ENCODE measurements around the gene DAB1. TPM values are rescaled to one million over a fixed set of nuclear protein-coding genes. Genes with fewer than 3 reads are reported as not detected.
"Not testable (repeated sequence)": the region's sequence is repeated elsewhere in the genome, so short reads cannot be mapped to it uniquely, and the experiment has no call there.

The DAB1 gene
- total and polyA plus RNA-seq, 7 experiments from 2014 or later: 0.27 to 1.9 (median 0.43) TPM; not detected in 1

DNA sequence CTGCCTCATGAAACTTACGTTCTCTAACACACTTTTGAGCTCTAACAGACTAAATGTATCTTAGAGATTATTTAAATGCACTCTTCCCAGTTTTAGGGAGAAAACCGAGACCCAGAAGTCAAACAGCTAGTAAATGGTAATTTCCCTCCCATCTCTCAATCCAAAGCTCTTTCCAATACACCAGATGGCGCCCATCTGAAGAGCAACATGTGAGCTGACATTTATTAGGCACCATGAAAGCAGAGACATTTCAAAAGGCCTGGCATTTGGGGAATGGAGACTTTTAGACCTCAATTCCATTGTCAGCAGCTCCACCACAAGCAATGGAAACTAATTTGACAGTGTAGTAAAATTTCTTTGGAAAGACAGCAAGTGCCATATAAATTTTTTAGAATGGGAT lies 191.4 kb downstream of the DAB1 start:
- Histone ChIP-seq H3K9me3 (ENCODE audit: control insufficient read depth in 2 of 3, low read length in 3 of 3) (no peaks in the 10 kb centered on the region), H3K4me1 (ENCODE audit: control insufficient read depth in 2 of 2, insufficient read depth in 2 of 2, low read length in 2 of 2) (no peaks in the 10 kb centered on the region), H3K27ac (ENCODE audit: low read depth, low read length) (no peak overlapping the region), H3K27me3 (ENCODE audit: control insufficient read depth in 2 of 2, insufficient read depth in 2 of 2, low read length in 2 of 2) (no peaks in the 10 kb centered on the region), H3K4me3 (ENCODE audit: low read length) (no peak overlapping the region), H3K36me3 (ENCODE audit: control insufficient read depth in 2 of 3, insufficient read depth in 3 of 3, low read length in 3 of 3) (no peaks in the 10 kb centered on the region)
- Mint-ChIP-seq H3K27ac (no peak overlapping the region), H3K9me3 (peaks cover 0 to 3% (median 0%) of the 10 kb centered on the region in 11 donors), H3K36me3 (no peaks in the 10 kb centered on the region), H3K4me3 (no peak overlapping the region), H3K27me3 (peaks cover 0 to 9% (median 5%) of the 10 kb centered on the region in 5 donors), H3K4me1 (peaks cover 0 to 2% (median 0%) of the 10 kb centered on the region in 7 donors)
- ATAC-seq (no peak), DNase-seq (no peak)
- ChIA-PET CTCF (no interaction called here), POLR2A (no interaction called here)
- intact Hi-C loops (cut with micrococcal nuclease): no loop called here

DNA sequence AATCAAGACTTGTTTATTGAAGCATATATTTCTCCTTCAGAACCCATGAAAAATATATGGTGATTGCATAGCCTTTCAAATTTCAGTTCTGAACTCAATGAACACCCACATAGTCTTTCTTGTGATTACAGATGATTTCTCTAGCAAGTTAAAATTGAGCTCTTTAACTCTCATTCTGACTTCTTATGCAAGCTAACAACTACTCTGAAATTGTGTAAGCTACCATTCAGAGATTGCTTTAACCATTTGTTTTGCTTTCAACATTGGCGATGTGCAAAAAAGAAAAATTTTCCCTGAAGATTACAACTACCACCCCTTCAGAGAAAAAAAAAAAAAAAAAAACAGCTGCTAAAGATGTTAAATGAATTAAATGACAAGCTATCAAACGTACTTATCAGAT lies 193.9 kb downstream of the DAB1 start:
- H3K4me1 ChIP-seq (ENCODE audit: control insufficient read depth in 2 of 2, insufficient read depth in 2 of 2, low read length in 2 of 2): no peaks in the 10 kb centered on the region

DNA sequence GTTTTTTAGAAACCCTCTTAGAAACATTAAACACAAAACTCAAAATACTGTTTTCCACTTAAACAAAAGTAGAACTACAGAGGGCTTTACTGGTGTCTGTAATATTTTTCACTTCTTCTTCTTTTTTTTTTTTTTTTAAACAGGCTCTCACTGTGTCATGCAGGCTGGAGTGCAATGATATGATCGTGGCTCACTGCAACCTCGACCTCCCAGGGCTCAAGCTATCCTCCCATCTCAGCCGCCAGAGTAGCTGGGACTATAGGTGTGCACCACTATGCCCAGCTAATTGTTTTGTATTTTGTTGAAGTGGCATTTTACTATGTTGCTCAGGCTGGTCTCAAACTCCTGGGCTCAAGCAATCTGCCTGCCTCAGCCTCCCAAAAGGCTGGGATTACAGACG lies 194.8 kb downstream of the DAB1 start:
- intact Hi-C loops (cut with micrococcal nuclease): no loop called here
- H3K4me3 ChIP-seq (ENCODE audit: low read length): no peak overlapping the region
- no peaks in the 10 kb centered on the region for H3K27me3 ChIP-seq (ENCODE audit: control insufficient read depth in 2 of 2, insufficient read depth in 2 of 2, low read length in 2 of 2)
- no peak overlapping the region for H3K27ac Mint-ChIP-seq
- no peaks in the 10 kb centered on the region for H3K9me3 ChIP-seq (ENCODE audit: control insufficient read depth in 2 of 3, low read length in 3 of 3)
- no peak overlapping the region for H3K27ac ChIP-seq (ENCODE audit: low read depth, low read length)
- ATAC-seq (no peak), DNase-seq (no peak)
- no peaks in the 10 kb centered on the region for H3K4me1 Mint-ChIP-seq
- H3K4me1 ChIP-seq (ENCODE audit: control insufficient read depth in 2 of 2, insufficient read depth in 2 of 2, low read length in 2 of 2): no peaks in the 10 kb centered on the region
- CTCF ChIA-PET: no interaction called here
- H3K36me3 Mint-ChIP-seq: no peaks in the 10 kb centered on the region
- H3K27me3 Mint-ChIP-seq: no peaks in the 10 kb centered on the region
- POLR2A ChIA-PET: no interaction called here
- peaks cover 0 to 5% (median 0%) of the 10 kb centered on the region in 11 donors for H3K9me3 Mint-ChIP-seq
- H3K36me3 ChIP-seq (ENCODE audit: control insufficient read depth in 2 of 3, insufficient read depth in 3 of 3, low read length in 3 of 3): no peaks in the 10 kb centered on the region
- no peak overlapping the region for H3K4me3 Mint-ChIP-seq

More for the DNA sequence above, 193.9 kb downstream of the DAB1 start:
- no peaks in the 10 kb centered on the region for H3K9me3 ChIP-seq (ENCODE audit: control insufficient read depth in 2 of 3, low read length in 3 of 3)
- ATAC-seq (no peak), DNase-seq (no peak)
- no peaks in the 10 kb centered on the region for H3K27me3 ChIP-seq (ENCODE audit: control insufficient read depth in 2 of 2, insufficient read depth in 2 of 2, low read length in 2 of 2)
- Mint-ChIP-seq H3K4me3 (no peak overlapping the region), H3K9me3 (peaks cover 0 to 4% (median 0%) of the 10 kb centered on the region in 11 donors), H3K4me1 (no peaks in the 10 kb centered on the region), H3K27ac (no peak overlapping the region), H3K27me3 (peaks cover 0 to 3% (median 0%) of the 10 kb centered on the region in 5 donors), H3K36me3 (no peaks in the 10 kb centered on the region)
- POLR2A ChIA-PET: no interaction called here
- intact Hi-C loops (cut with micrococcal nuclease): no loop called here
- no peaks in the 10 kb centered on the region for H3K36me3 ChIP-seq (ENCODE audit: control insufficient read depth in 2 of 3, insufficient read depth in 3 of 3, low read length in 3 of 3)
- no peak overlapping the region for H3K27ac ChIP-seq (ENCODE audit: low read depth, low read length)
- H3K4me3 ChIP-seq (ENCODE audit: low read length): no peak overlapping the region
- CTCF ChIA-PET: no interaction called here

DNA sequence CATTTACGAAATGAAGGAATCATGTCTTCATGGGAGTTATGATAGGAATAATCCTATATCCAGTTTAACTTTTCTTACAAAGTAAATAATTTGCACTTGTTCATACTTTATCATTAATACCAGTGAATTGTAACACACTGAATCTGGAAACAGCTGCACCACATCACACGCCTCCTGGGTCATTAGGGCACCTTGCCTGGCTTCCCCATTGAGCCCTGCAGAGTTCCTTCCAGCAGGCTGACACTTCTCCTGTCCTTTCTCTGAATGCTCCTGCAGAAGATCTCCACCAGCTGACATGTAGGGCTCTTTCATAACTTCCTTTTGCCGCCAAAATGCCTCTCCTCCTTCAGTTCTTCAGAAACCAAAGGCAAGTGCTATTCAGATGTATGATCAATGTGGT lies 201.1 kb downstream of the DAB1 start:
- ChIA-PET CTCF (no interaction called here), POLR2A (no interaction called here)
- Mint-ChIP-seq H3K9me3 (peaks cover 0 to 9% (median 4%) of the 10 kb centered on the region in 11 donors), H3K27me3 (no peaks in the 10 kb centered on the region), H3K36me3 (no peaks in the 10 kb centered on the region), H3K4me3 (no peak overlapping the region), H3K27ac (no peak overlapping the region), H3K4me1 (no peaks in the 10 kb centered on the region)
- ATAC-seq (no peak), DNase-seq (no peak)
- Histone ChIP-seq H3K4me1 (ENCODE audit: control insufficient read depth in 2 of 2, insufficient read depth in 2 of 2, low read length in 2 of 2) (no peaks in the 10 kb centered on the region), H3K27ac (ENCODE audit: low read depth, low read length) (no peak overlapping the region), H3K9me3 (ENCODE audit: control insufficient read depth in 2 of 3, low read length in 3 of 3) (no peaks in the 10 kb centered on the region), H3K4me3 (ENCODE audit: low read length) (no peak overlapping the region), H3K27me3 (ENCODE audit: control insufficient read depth in 2 of 2, insufficient read depth in 2 of 2, low read length in 2 of 2) (no peaks in the 10 kb centered on the region), H3K36me3 (ENCODE audit: control insufficient read depth in 2 of 3, insufficient read depth in 3 of 3, low read length in 3 of 3) (no peaks in the 10 kb centered on the region)
- intact Hi-C loops (cut with micrococcal nuclease): no loop called here

DNA sequence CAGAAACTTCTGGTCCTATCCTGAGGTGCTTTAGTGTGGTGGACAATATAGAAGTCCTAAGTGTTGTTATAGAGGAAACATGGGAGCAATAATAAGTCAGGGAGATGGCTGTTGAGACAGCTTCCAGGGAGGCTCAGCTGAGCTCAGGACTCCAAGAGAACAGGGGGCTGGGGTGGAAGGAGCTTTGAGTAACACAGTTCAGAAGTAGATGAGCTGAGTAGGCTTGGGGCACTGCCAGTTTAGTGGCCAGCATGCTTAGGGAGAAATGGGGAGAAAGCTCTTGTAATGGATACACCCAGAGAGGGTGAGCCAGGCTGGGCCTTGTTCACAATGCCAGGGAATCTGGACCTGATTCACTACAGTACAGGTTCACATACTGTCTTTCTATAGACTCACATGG lies 201.6 kb downstream of the DAB1 start:
- Histone ChIP-seq H3K27me3 (ENCODE audit: control insufficient read depth in 2 of 2, insufficient read depth in 2 of 2, low read length in 2 of 2) (no peaks in the 10 kb centered on the region), H3K9me3 (ENCODE audit: control insufficient read depth in 2 of 3, low read length in 3 of 3) (no peaks in the 10 kb centered on the region), H3K4me3 (ENCODE audit: low read length) (no peak overlapping the region), H3K36me3 (ENCODE audit: control insufficient read depth in 2 of 3, insufficient read depth in 3 of 3, low read length in 3 of 3) (no peaks in the 10 kb centered on the region), H3K4me1 (ENCODE audit: control insufficient read depth in 2 of 2, insufficient read depth in 2 of 2, low read length in 2 of 2) (no peaks in the 10 kb centered on the region), H3K27ac (ENCODE audit: low read depth, low read length) (no peak overlapping the region)
- Mint-ChIP-seq H3K4me3 (no peak overlapping the region), H3K36me3 (no peaks in the 10 kb centered on the region), H3K27me3 (no peaks in the 10 kb centered on the region), H3K9me3 (peaks cover 0 to 9% (median 4%) of the 10 kb centered on the region in 11 donors), H3K27ac (no peak overlapping the region), H3K4me1 (no peaks in the 10 kb centered on the region)
- intact Hi-C loops (cut with micrococcal nuclease): no loop called here
- CTCF ChIA-PET: no interaction called here
- ATAC-seq: no peak
- DNase-seq: no peak
- POLR2A ChIA-PET: no interaction called here

DNA sequence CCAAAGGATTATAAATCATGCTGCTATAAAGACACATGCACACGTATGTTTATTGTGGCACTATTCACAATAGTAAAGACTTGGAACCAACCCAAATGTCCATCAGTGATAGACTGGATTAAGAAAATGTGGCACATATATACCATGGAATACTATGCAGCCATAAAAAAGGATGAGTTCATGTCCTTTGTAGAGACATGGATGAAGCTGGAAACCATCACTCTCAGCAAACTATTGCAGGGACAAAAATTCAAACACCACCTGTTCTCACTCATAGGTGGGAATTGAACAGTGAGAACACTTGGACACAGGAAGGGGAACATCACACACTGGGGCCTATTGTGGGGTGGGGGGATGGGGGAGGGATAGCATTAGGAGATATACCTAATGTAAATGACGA lies 203.0 kb downstream of the DAB1 start:
- H3K9me3 ChIP-seq (ENCODE audit: control insufficient read depth in 2 of 3, low read length in 3 of 3); H3K4me1 Mint-ChIP-seq; CTCF ChIA-PET: not testable (repeated sequence)

DNA sequence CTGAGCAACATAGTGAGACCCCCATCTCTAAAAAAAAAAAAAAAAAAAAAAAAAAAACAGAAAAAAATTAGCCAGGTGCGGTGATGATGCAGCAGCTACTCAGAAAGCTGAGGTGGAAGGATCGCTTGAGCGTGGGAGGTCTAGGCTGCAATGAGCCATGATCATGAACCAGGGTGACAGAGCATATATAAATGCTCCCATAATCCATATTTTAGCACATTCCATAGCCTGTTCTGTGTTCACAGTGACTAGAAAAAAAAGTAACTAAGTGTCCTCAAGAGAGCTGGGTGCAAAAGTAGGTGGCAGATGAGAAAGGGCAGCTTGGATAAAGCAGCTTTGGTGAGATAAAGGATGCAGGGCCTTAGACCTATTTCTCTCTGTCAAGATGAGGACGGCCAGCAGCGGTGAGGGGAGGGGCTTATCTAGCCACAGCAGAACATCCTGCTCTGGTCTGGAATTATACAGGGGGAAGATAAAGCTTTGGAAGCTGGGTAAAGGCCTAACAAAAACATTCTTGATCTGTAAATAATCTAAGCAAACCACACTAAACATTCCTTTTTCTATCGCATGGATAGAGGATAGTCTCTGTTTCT lies 205.3 kb downstream of the DAB1 start:
- H3K4me3 ChIP-seq (ENCODE audit: low read length): no peak overlapping the region
- H3K9me3 ChIP-seq (ENCODE audit: control insufficient read depth in 2 of 3, low read length in 3 of 3): no peaks in the 10 kb centered on the region
- H3K9me3 Mint-ChIP-seq: peaks cover 0 to 9% (median 0%) of the 10 kb centered on the region in 11 donors
- no peaks in the 10 kb centered on the region for H3K4me1 ChIP-seq (ENCODE audit: control insufficient read depth in 2 of 2, insufficient read depth in 2 of 2, low read length in 2 of 2)
- H3K36me3 ChIP-seq (ENCODE audit: control insufficient read depth in 2 of 3, insufficient read depth in 3 of 3, low read length in 3 of 3): no peaks in the 10 kb centered on the region
- DNase-seq (no peak), ATAC-seq (no peak)
- no peak overlapping the region for H3K27ac Mint-ChIP-seq
- intact Hi-C loops (cut with micrococcal nuclease): no loop called here
- H3K27ac ChIP-seq (ENCODE audit: low read depth, low read length): no peak overlapping the region
- no peak overlapping the region for H3K4me3 Mint-ChIP-seq
- H3K36me3 Mint-ChIP-seq: no peaks in the 10 kb centered on the region
- H3K27me3 ChIP-seq (ENCODE audit: control insufficient read depth in 2 of 2, insufficient read depth in 2 of 2, low read length in 2 of 2): no peaks in the 10 kb centered on the region
- H3K4me1 Mint-ChIP-seq: no peaks in the 10 kb centered on the region
- CTCF ChIA-PET: no interaction called here
- no peaks in the 10 kb centered on the region for H3K27me3 Mint-ChIP-seq
- POLR2A ChIA-PET: no interaction called here

More for the DNA sequence above, 203.0 kb downstream of the DAB1 start:
- H3K9me3 Mint-ChIP-seq; H3K36me3 Mint-ChIP-seq; ATAC-seq; H3K27ac Mint-ChIP-seq; H3K4me3 Mint-ChIP-seq; POLR2A ChIA-PET; intact Hi-C loops (cut with micrococcal nuclease); H3K4me3 ChIP-seq (ENCODE audit: low read length); H3K36me3 ChIP-seq (ENCODE audit: control insufficient read depth in 2 of 3, insufficient read depth in 3 of 3, low read length in 3 of 3); H3K27me3 Mint-ChIP-seq; H3K4me1 ChIP-seq (ENCODE audit: control insufficient read depth in 2 of 2, insufficient read depth in 2 of 2, low read length in 2 of 2); H3K27ac ChIP-seq (ENCODE audit: low read depth, low read length); DNase-seq; H3K27me3 ChIP-seq (ENCODE audit: control insufficient read depth in 2 of 2, insufficient read depth in 2 of 2, low read length in 2 of 2): not testable (repeated sequence)
